Neural cell (in vitro differentiated cells): ENCODE results near the gene FOSL2. TPM values are rescaled to one million over a fixed set of nuclear protein-coding genes. Genes with fewer than 3 reads are reported as not detected.

ENCODE experiments used
- H2AFZ ChIP-seq: fragments of 200-600, 300-800 bp; sonication (generic), shearing (Covaris generic); 2 replicates; pipeline ENCODE4 v1.6.0; 2014; ENCODE audit warnings: low read depth, mild to moderate bottlenecking, antibody characterized with exemption, low read length, moderate library complexity
- H3F3A ChIP-seq: fragments of 200-600 bp; shearing (Covaris generic); 2 replicates; pipeline ENCODE4 v1.6.1; 2016; ENCODE audit warnings: mild to moderate bottlenecking, moderate library complexity, mixed read lengths, antibody characterized with exemption, low read length; ENCODE audit not compliant: insufficient read depth, poor library complexity, severe bottlenecking
- H3K27ac ChIP-seq: fragments of 200-600, 300-800 bp; sonication (generic), shearing (Covaris generic); 2 replicates; pipeline ENCODE4 v1.5.1; 2014; ENCODE audit warnings: mild to moderate bottlenecking, low read length, moderate library complexity
- H3K27me3 ChIP-seq: fragments of 300-800, 200-600 bp; sonication (generic), shearing (Covaris generic); 2 replicates; pipeline ENCODE4 v1.6.0; 2014; ENCODE audit warnings: mild to moderate bottlenecking, low read depth, low read length, moderate library complexity; ENCODE audit not compliant: insufficient read depth
- H3K36me3 ChIP-seq: fragments of 300-800, 200-600 bp; sonication (generic), shearing (Covaris generic); 2 replicates; pipeline ENCODE4 v1.5.1; 2014; ENCODE audit warnings: mild to moderate bottlenecking, antibody characterized with exemption, low read length, moderate library complexity; ENCODE audit not compliant: insufficient read depth
- H3K4me2 ChIP-seq: fragments of 300-800, 200-600 bp; sonication (generic), shearing (Covaris generic); 2 replicates; pipeline ENCODE4 v1.6.0; 2014; ENCODE audit warnings: mild to moderate bottlenecking, low read length
- H3K4me3 ChIP-seq: fragments of 300-800, 200-600 bp; sonication (generic), shearing (Covaris generic); 2 replicates; pipeline ENCODE4 v1.5.1; 2014; ENCODE audit warnings: mild to moderate bottlenecking, low read length, moderate library complexity
- H3K79me2 ChIP-seq: fragments of 200-600 bp; shearing (Covaris generic); replicated peaks from 2 replicates; pipeline ENCODE4 v1.6.0; 2014; ENCODE audit warnings: mild to moderate bottlenecking, low read length, moderate library complexity; ENCODE audit not compliant: insufficient read depth
- H3K9ac ChIP-seq: fragments of 300-800, 200-600 bp; sonication (generic), shearing (Covaris generic); 2 replicates; pipeline ENCODE4 v1.6.1; 2016; ENCODE audit warnings: mild to moderate bottlenecking, low read length, mixed read lengths
- H3K9me2 ChIP-seq: fragments of 200-600 bp; shearing (Covaris generic); 2 replicates; pipeline ENCODE4 v1.6.1; 2016; ENCODE audit warnings: mild to moderate bottlenecking, low read length, mixed read lengths; ENCODE audit not compliant: insufficient read depth
- H3K9me3 ChIP-seq: fragments of 200-600, 300-800 bp; sonication (generic), shearing (Covaris generic); 2 replicates; pipeline ENCODE4 v1.6.1; 2016; ENCODE audit warnings: mild to moderate bottlenecking, mixed run types, low read length, moderate library complexity, mixed read lengths
- H4K20me1 ChIP-seq: fragments of 200-600 bp; shearing (Covaris generic); 2 replicates; pipeline ENCODE4 v1.6.1; 2016; ENCODE audit warnings: mild to moderate bottlenecking, mixed run types; ENCODE audit not compliant: insufficient read depth
- EP300 ChIP-seq: fragments of 450-650 bp; conservative IDR thresholded peaks from 2 replicates; pipeline ENCODE4 v1.6.1; 2014; ENCODE audit warnings: antibody characterized with exemption, mild to moderate bottlenecking, moderate library complexity; ENCODE audit not compliant: poor library complexity, severe bottlenecking
- EZH2 ChIP-seq: fragments of 200-600, 300-800 bp; shearing (Covaris generic), sonication (generic); IDR thresholded peaks from 2 replicates; pipeline ENCODE4 v1.6.1; 2014; ENCODE audit warnings: antibody characterized with exemption, low read length, borderline replicate concordance, mild to moderate bottlenecking; ENCODE audit not compliant: insufficient read depth, poor library complexity, severe bottlenecking
- MXI1 ChIP-seq: fragments of 450-650 bp; conservative IDR thresholded peaks from 2 replicates; pipeline ENCODE4 v1.6.1; 2014; ENCODE audit warnings: antibody characterized with exemption, mild to moderate bottlenecking; ENCODE audit not compliant: poor library complexity, severe bottlenecking
- POLR2AphosphoS5 ChIP-seq: IDR thresholded peaks from 2 replicates; pipeline ENCODE4 v1.6.1; 2012
- RAD21 ChIP-seq: fragments of 450-650 bp; conservative IDR thresholded peaks from 2 replicates; pipeline ENCODE4 v1.6.1; 2014; ENCODE audit warnings: antibody characterized with exemption, mild to moderate bottlenecking, moderate library complexity
- SMC3 ChIP-seq: fragments of 450-650 bp; conservative IDR thresholded peaks from 2 replicates; pipeline ENCODE4 v1.6.1; 2014; ENCODE audit warnings: antibody characterized with exemption, mild to moderate bottlenecking, moderate library complexity; ENCODE audit not compliant: poor library complexity
- TAF1 ChIP-seq: IDR thresholded peaks from 2 replicates; pipeline ENCODE4 v1.6.1; 2012; ENCODE audit warnings: low read depth
- polyA plus RNA-seq: library from polyadenylated mRNA; depleted of rRNA; stranded (reverse); fragments of >200 nt; gene quantifications from 2 replicates; pipeline ENCODE4 v1.2.3, GENCODE V29; 2014
- TF ChIP-seq, protein P1 (sequence below): IDR thresholded peaks from 2 replicates; pipeline ENCODE4 v1.6.1; 2012; ENCODE audit warnings: borderline replicate concordance
- TF ChIP-seq, protein P2 (sequence below): fragments of 450-650 bp; IDR thresholded peaks from 2 replicates; pipeline ENCODE4 v1.5.1; 2014; ENCODE audit warnings: antibody characterized with exemption, mild to moderate bottlenecking, moderate library complexity; ENCODE audit not compliant: poor library complexity, severe bottlenecking

The FOSL2 gene
- polyA plus RNA-seq, 1 donor from 2014 or later, result 2.8 TPM

DNA sequence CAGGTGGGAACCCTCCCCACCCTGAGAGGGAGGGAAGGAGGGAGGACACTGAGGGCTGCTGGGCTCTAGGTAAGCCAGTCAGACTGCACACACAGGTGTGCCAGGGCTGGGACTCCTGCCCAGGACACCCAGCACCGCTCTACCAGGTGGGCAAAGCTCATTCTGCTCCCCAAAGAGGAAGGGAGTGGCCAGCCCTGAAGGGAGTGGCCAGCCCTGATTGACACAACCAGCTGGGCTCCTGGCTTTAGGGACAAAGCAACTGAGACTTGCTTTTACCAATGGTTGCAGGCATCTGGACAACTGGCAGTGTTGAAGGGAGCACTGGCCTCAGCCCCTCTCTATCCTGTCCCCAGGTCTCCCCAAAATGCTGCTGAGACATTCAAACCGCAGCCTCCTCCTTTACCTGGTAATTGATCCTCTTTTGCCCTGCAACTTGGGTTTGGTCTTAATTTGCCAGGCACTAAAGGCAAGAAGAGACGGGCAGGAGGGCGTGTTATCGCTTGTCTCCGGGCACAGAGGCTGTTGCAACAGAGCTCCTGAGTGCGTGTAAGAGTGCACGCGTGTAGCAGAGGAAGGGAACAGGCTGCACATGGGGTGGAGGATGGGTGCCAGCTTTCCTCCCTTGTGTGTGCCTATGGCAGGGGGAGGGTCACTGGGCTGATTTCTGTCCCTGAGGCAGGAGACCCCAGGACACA is 14.5 kb upstream of the FOSL2 start:
- Histone ChIP-seq H3K4me2 (no peak overlapping the region), H3K9me3 (no peaks in the 10 kb centered on the region), H4K20me1 (no peaks in the 10 kb centered on the region), H3K79me2 (no peaks in the 10 kb centered on the region), H3K4me3 (no peak overlapping the region), H2AFZ (no peak overlapping the region), H3K9ac (no peak overlapping the region), H3K27me3 (no peaks in the 10 kb centered on the region), H3K27ac (no peak overlapping the region), H3K9me2 (no peaks in the 10 kb centered on the region), H3K36me3 (no peaks in the 10 kb centered on the region), H3F3A (no peaks in the 10 kb centered on the region)
- no peak for TF ChIP-seq EZH2
- no peak for TF ChIP-seq TAF1
- no peak for TF ChIP-seq RAD21
- TF ChIP-seq, protein P1, sequence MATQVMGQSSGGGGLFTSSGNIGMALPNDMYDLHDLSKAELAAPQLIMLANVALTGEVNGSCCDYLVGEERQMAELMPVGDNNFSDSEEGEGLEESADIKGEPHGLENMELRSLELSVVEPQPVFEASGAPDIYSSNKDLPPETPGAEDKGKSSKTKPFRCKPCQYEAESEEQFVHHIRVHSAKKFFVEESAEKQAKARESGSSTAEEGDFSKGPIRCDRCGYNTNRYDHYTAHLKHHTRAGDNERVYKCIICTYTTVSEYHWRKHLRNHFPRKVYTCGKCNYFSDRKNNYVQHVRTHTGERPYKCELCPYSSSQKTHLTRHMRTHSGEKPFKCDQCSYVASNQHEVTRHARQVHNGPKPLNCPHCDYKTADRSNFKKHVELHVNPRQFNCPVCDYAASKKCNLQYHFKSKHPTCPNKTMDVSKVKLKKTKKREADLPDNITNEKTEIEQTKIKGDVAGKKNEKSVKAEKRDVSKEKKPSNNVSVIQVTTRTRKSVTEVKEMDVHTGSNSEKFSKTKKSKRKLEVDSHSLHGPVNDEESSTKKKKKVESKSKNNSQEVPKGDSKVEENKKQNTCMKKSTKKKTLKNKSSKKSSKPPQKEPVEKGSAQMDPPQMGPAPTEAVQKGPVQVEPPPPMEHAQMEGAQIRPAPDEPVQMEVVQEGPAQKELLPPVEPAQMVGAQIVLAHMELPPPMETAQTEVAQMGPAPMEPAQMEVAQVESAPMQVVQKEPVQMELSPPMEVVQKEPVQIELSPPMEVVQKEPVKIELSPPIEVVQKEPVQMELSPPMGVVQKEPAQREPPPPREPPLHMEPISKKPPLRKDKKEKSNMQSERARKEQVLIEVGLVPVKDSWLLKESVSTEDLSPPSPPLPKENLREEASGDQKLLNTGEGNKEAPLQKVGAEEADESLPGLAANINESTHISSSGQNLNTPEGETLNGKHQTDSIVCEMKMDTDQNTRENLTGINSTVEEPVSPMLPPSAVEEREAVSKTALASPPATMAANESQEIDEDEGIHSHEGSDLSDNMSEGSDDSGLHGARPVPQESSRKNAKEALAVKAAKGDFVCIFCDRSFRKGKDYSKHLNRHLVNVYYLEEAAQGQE, result no peak
- no peak for TF ChIP-seq MXI1
- no peak for TF ChIP-seq EP300
- TF ChIP-seq POLR2AphosphoS5, result no peak
- TF ChIP-seq, protein P2, sequence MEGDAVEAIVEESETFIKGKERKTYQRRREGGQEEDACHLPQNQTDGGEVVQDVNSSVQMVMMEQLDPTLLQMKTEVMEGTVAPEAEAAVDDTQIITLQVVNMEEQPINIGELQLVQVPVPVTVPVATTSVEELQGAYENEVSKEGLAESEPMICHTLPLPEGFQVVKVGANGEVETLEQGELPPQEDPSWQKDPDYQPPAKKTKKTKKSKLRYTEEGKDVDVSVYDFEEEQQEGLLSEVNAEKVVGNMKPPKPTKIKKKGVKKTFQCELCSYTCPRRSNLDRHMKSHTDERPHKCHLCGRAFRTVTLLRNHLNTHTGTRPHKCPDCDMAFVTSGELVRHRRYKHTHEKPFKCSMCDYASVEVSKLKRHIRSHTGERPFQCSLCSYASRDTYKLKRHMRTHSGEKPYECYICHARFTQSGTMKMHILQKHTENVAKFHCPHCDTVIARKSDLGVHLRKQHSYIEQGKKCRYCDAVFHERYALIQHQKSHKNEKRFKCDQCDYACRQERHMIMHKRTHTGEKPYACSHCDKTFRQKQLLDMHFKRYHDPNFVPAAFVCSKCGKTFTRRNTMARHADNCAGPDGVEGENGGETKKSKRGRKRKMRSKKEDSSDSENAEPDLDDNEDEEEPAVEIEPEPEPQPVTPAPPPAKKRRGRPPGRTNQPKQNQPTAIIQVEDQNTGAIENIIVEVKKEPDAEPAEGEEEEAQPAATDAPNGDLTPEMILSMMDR, result no peak
- TF ChIP-seq SMC3, result no peak

DNA sequence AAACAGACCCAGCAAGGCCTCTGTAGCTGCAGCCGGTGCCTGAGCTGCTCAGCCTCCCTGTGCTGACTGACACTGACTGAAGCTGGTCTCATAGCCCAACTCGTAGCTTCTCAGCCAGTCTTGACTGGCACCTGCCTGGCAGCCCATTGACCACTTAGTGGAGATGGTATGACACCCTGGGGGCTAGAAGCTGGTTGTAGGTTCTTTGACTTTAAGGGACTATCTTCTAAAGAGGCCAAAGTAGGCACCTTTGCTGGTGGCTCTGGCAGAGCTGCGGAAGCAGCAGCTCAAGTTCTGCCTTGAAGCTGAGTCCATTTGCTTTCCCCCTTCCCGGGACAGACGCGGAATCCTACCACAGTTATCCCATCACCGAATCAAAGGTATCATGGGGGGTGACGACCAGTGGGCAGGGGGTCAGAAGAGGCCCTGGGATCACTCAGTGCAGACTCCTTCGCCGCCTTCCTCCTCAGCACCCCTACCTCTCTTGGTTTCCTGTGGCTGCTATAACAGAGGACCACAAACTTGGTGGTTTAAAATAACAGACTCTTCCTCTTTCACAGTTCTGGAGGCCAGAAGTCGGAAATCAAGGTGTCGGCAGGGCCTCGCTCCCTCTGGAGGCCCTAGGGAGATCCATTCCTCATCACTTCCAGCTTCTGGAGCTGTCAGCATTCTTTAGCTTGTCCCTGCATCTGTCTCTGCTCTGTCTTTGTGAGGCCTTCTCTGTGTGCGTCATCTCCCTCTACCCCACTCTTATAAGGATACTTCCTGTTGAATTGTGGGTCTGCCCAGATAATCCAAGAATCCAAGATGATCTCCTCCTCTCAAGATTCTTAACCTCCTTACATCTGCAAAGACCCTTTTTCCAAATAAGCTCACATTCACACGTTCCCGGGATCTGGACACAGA is 13.7 kb upstream of the FOSL2 start:
- Histone ChIP-seq H3K27ac (no peak overlapping the region), H2AFZ (no peak overlapping the region), H4K20me1 (no peaks in the 10 kb centered on the region)

More for the DNA sequence above, 13.7 kb upstream of the FOSL2 start:
- Histone ChIP-seq H3K9me2 (no peaks in the 10 kb centered on the region), H3F3A (no peaks in the 10 kb centered on the region), H3K9ac (no peak overlapping the region), H3K4me2 (no peak overlapping the region), H3K9me3 (no peaks in the 10 kb centered on the region), H3K36me3 (no peaks in the 10 kb centered on the region), H3K27me3 (no peaks in the 10 kb centered on the region), H3K79me2 (no peaks in the 10 kb centered on the region), H3K4me3 (no peak overlapping the region)
- TF ChIP-seq POLR2AphosphoS5, result no peak
- TF ChIP-seq, protein P1, result no peak
